SK-N-MC (cell line): Measurements from ENCODE around the gene OTUD7B.

Experiments
- EZH2 ChIP-seq: fragments of 200-600 bp; sonication (generic); IDR thresholded peaks from one replicate; pipeline ENCODE4 v1.6.1; 2017; ENCODE audit warnings: antibody characterized with exemption
- POLR2AphosphoS5 ChIP-seq: IDR thresholded peaks from 2 replicates; pipeline ENCODE4 v1.6.1; 2012; ENCODE audit warnings: mild to moderate bottlenecking, low read depth, low read length, borderline replicate concordance

GRCh38 chr1:149936170-149936991 is 74.1 kb downstream of the OTUD7B start, which contains the start of gene MTMR11:
- no peak for TF ChIP-seq POLR2AphosphoS5
- TF ChIP-seq EZH2: no peak
